Activated CD8-positive, alpha-beta memory T cell treated with anti-CD3 and anti-CD28 coated beads, Interleukin-2, amount 50 U/mL, for 1 hour (primary cell): Measurements from ENCODE around the gene MICAL1.

Experiments used
- DNase-seq: peaks from one replicate; pipeline ENCODE4 v3.0.0-alpha.2; 2020; ENCODE audit errors: extremely low read depth

MICAL1 gene

DNA sequence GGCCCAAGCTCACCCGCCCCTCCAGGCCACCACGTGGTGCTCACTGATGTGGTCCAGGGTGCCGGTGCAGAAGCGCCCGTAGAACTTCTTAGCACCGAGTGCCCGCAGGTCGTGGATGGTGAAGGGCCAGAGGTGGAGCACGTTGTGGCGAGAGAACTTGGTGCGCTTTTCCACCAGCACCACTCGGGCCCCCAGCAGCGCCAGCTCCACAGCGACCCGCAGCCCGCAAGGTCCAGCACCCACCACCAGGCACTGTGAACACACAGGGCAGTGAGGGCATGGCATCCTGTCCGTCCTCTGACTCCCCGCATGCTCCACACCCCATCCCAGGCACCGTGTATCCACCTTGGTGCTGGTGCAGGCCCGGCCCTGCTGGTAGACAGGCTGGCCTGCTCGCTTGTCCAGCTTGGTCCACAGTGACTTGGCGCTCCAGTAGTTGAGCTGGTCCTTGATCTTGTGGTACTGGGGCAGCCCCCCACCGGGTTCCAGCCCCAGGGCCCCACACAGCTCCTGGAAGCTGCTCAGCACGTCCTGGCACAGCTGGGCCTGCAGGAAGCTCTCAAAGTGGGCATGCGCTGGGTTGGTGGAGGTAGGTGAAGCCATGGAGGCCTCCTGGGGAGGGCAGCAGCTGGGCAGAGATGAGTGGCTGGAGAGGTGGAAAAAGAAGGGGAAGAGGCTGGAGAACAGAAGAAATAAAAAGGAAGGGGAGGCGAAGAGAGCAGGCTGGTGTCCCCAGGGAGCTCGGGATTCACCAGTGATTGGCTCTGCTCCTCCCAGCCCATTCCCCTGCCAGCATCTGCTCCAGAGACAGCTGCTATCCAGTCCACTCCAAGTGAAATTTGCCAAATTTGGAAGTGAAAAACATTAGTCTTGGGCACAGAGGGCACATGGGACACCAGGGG is 1.7 kb downstream of the MICAL1 start:
- DNase-seq = no peak

DNA sequence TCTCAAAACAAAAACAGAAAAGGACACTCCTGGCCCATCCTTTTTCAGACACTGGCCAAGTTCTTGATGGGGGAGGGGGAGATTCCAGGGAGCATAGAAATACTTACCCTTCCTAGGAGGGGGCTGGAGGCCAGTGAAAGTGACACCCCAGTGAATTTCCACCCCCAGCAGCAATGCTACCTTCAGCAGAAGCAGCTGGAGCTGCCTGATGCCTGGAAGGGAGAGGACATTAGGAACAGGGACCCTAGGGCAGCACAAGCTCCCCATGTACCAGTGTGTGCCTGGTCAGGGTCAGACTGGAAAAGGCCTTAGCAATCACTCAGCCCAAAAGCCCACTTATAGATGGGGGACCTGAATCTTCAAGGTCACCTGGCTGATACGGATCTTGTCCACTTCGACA is 2.4 kb downstream of the MICAL1 start:
- no peak for DNase-seq

DNA sequence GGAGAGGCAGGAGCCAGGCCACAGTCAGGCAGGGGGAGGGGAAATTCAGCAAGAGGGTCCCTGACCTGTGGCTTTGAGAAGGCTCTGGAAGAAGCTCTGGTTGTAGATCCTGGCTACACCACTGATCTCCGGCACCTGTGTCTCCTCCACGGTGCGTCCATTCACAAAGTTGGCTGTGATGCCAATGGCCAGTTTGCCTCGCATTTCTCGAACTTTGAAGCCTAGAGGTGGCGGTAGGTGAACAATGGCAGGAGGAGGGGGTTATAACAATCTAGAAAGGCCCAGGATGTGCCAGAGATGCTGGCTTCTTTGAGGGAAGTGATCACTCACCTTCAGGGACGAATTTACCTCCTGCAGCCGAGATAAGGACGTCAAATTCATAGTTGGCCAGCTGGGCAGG is 3.4 kb downstream of the MICAL1 start:
- DNase-seq = no peak

DNA sequence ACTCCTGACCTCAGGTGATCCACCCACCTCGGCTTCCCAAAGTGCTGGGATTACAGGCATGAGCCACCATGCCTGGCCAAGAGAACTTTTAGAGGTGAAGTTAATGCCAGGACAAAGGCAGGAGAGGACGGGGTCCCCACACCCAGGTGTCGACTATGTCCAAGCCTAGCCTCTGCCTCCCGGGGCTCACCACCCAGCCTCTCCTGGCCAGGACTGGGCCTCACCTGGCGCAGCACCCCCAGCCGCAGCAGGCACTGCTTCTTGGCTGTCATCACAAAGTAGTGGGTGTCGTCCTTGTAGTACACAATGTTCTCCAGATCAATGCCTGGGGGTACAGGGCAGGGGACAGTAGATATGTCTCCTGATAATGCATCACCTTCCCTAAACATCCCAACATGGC is 4.2 kb downstream of the MICAL1 start:
- DNase-seq = no peak

DNA sequence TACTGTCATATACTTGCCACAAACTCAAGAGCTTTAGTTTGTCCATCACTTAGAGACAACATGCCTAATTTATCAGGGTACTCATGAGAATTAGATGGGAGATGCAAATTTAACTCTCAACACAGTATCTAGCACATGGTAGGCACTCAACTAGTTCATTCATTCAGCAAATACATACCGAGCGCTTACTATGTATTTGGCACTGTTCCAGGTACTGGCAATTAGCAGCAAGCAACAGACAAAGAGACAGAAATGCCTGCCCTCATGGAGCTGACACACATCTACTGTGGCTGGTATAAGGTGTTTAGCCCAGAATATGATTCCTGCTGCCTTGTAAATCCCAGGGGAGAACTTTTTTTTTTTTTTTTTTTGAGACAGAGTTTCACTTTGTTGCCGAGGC is 4.8 kb downstream of the MICAL1 start:
- DNase-seq = no peak

DNA sequence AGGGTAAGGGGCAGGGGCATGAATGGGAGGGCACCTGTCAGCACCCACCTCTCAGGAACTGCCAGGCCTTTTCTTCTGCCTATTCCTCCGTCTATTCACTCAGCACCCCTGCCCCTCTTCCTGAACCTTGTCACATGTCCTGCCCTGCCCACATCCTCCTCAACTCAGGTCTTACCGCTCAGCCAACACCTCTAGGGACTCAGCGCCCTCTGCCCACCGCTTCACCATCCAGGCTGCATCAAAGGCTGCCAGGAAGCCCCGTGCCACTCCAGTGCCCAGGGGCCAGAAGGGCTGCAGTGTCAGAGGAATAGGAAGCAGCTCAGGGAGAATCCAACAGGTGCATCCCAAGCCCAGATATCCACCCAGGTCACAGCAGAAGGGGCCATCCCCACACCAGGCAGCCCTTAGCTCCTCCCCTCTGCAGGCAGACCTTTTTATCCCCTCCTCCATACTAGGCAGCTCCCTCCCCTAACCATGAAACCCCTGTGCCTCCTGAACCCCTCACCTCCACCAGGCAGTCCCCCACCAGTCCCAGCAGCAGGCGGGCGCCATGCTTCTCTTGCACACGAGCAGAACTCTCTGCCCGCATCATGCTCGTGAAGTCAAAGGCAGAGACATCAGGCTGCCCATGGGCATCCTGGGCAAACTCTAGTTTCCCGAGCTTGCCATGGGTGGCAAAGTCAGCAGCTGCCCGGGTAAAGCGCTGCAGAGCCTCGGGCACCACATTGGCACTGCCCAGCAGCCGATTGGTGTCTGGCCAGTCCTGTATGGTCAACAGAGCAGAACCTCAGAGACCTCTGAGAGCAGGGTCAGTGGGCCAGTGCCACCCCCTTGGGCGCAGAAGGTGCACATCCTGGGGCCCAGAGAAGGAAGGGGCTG is 5.5 kb downstream of the MICAL1 start:
- no peak for DNase-seq

DNA sequence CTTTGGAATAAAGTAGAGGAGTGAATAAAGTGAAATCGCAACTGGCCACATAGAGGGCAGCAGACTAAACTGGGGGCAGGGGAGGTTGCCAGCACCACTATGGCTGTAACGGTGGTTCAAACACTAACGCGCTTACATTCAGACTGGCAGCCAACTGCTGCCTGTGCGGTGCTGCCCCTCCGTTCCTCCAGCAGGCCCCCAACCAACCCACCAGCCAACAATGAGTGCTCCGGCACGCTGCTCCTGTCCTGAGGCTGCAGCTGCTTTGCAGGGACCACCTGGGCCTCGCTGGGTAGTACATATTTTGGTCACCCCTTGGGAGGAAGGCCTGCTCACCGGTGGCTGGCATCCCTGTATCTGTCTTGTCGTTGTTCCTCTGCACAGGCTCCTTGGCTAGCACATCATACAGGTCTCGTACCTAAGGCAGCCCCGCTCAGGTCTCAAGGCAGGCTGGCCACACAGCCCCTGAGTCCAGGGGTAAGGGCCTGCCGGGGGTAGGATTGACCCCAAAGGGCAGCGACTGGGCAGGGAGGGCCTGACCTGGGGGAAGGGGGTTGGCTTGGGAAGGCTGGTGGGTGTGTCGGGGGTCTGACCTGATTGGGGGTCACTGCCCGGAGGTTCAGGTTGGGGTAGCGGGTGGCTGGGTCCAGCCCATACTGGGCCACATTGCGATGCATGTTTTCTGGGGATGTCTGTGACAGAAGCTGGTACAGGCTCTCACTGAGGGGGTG is 6.3 kb downstream of the MICAL1 start:
- no peak for DNase-seq

DNA sequence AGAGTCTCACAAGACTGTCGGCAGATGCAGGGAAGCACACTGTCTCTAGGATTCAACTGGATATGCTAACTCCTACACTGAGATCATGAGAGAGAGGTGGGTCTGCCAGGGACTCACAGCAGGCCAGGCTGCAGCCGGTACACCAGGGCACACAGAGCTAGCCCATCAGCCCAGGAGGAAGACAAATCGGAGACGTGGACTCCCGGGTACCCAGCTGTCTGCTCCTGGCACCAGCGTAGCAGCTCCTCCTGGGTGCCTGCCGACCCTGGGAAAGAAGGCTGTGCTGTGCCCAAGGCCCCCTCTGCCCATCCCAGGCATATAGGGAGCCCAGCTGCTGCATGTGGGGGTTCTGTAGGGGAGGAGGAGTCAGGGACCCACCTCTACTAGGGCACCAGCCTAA is 7.0 kb downstream of the MICAL1 start:
- DNase-seq = no peak

DNA sequence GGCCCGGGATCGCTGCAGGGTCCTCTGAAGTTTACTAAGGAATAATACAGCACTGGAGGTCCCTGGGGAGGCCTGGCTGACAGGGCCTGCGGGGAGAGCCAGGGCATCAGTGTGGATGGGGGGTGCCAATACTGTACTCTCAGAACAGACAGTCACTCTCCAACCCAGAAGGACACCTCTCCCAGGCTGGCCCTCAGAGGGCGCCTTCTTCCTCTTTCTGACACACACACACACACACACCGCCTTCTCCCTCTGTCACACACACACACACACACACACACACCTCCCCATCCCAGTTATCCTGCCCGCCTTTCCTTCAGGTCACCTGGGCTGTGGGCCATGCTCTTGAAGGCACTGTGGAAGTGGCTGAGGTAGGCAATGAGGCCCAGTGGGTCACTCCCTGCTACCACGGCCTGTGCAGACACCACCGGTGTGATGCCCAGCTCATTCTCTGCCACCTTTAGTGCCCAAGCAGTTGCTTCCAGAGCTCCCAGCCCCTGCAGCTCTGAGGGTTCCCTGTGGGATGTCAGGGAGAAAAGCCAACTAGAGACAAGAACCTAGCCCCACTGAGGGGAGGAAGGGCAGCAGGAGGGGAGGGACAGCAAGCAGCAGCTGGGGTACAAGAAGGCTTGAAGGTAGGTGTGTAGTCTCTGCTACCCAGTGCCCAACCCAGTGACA is 7.6 kb downstream of the MICAL1 start:
- DNase-seq = no peak

DNA sequence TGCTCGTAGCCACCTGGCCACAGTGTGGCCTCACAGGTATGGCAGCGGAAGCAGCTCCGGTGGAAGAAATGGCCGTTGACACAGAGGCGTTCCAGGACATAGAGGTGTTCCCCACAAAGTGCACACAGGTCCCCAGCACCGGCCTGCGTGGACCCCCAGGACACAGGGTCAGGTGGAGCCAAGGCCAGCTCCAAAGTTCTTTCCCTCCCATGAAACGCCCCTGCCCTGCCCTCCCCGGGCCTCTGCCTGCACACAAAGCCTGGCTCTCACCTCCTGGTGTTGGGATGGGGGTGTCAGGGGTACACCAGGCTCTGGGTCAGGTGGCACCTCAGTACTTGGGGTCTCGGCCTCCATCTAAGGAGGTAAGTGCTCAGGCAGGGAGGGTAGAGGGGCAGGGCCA is 8.5 kb downstream of the MICAL1 start:
- no peak for DNase-seq

DNA sequence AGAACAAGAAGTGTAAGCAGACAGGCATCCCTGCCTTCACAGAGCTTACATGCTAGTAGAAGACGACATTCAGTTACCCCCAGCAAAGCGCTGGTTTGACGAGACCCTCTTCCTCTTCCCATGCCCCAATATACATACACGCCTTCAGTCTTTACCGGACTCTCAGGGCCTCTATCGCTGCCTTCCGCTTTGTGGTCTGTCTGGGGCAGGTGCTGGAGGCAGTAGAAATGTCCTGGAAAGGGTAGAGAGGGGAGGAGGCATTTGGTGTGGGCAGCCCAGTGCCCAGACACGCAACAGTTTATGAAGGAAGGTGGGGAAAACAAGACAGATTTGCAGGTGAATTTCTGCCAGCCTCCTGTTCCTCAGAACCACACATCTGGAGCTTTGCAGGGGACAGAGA is 9.0 kb downstream of the MICAL1 start:
- no peak for DNase-seq

DNA sequence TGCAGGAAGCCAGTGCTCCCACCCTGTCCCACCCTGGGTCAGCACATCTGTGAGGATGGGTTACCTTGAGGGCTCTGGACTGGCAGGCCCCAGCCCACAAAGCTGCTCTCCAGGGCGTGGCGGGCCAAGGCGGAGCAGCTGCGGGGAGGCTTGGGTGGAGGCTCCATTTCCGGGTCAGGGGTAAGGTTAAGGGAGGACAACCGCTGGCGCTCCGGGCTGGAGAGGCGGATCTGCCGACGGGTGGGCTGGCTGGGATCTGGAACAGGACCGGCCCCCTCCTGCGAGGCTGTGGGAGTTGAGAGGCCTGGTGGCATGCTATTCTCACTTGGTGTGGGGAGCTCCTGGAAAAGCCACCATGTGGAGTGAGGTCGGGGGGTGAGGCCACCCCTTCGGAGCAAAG is 9.5 kb downstream of the MICAL1 start:
- DNase-seq = no peak

DNA sequence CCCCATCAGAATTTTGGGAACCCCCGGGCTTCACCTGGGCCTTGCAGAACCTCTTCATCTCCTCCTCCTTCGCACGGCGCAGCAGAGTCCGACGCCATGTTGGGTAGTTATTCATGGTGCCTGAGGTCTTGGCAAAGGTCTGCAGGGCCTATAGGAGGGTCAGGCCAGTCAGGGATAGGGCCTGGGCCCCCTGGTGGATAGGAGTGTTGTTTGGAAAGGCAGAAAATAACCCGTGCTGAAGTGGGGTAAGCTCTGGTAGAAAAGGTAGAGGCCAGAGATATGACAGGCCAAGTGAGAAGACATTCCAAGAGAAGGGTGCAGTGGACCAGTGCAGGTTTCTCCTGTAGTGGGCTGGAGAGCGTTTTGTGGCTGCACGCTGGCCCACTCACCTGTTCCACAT is 10.2 kb downstream of the MICAL1 start:
- DNase-seq = no peak

DNA sequence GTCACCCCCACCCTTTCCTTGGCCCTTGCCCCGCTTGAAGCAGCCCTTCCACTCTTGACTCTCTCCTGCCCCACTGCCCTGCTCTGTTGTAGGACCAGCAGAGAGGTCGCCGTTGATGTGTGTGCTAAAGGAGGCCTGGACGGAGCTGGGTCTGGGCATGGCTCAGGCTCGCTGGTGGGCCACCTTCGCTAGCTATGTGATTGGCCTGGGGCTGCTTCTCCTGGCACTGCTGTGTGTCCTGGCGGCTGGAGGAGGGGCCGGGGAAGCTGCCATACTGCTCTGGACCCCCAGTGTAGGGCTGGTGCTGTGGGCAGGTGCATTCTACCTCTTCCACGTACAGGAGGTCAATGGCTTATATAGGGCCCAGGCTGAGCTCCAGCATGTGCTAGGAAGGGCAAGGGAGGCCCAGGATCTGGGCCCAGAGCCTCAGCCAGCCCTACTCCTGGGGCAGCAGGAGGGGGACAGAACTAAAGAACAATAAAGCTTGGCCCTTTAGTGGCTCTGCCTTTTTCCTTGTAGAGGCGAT is 12.1 kb downstream of the MICAL1 start:
- DNase-seq = no peak

DNA sequence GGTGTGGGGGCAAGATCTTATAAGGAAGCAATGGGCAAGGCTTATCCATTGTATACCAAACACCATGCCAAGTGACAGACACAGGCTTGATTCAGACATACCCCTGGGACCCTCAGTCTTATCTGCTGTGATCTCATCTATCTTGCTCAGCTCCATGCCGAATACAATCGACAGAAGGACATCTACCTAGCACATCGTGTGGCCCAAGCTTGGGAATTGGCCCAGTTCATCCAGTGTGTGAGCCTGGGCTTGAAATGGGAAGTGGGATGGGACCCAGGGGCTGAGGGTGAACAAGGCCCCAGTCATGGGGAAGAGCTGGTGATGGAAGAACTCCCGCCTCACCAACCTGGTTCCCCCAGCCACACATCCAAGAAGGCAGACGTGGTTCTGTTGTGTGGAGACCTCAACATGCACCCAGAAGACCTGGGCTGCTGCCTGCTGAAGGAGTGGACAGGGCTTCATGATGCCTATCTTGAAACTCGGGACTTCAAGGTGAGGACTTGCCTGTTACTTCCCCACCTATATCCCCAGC is 13.1 kb downstream of the MICAL1 start:
- no peak for DNase-seq

DNA sequence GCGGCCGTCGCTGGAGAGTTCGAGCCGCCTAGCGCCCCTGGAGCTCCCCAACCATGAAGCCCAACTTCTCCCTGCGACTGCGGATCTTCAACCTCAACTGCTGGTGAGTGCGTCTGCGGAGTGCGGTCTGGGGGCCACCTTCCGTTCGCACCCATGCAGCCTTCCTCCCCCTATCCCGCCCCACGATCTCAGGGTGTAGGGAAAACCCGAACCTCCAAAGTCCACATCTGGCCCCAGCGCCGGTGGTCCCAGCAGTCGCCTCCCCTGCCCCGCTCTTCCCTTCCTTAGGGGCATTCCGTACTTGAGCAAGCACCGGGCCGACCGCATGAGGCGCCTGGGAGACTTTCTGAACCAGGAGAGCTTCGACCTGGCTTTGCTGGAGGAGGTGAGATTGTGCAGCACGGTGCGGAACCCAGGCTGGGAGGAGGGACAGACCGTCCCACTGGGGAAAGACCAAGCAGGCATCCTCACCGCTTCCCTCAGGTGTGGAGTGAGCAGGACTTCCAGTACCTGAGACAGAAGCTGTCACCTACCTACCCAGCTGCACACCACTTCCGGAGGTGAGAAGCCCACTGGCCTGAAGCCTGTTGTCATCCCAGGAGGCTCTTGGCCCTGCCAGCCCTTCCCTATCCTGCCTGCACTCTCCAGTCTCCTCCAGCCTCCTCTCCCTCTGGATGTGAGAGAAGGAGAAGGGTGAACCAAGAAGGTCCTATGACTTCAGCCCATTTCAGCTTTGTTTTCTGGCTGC is 14.3 kb downstream of the MICAL1 start:
- no peak for DNase-seq

DNA sequence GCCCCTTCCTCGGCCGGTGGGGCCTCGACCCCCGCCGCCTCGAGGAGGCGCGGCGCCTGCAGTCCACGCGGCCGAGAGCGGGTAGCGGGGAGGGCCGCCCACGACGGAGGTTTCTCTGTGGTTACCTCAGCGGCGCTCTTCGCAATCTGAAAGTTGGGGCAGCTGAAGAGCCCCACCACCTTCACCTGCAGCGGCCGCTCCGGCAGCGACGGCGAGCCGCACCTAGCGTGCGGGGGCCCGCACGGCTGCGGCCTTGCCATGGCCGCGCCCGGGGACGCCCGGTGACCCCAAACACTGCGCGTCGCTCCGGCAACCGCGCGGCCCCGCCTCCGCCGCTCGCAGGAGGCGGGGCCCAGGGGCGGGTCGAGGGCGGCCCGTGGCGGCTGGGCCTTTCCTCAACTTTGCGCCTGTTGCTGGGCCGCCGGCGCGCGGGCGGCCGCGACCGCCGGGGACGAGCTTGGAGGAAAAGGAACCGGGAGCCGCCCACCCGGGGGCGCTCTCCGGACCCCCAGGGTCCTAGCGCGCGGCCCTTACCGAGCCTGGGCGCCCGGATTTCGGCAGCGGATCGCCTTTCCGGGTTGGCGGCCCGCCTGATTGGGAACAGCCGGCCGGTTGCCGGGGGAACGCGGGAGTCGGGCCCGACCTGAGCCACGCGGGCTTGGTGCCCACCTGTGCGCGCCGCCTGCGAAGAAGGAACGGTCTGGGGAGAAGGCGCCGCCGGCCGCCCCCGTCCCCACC is 15.1 kb downstream of the MICAL1 start, which contains the start of the genes PPIL6 and SMPD2:
TSS of gene PPIL6 (minus strand) at position 298 of the 738 bp plus-strand sequence. CDS start at position 260, 38 bp downstream.
TSS of gene SMPD2 (plus strand) at position 394 of the 738 bp plus-strand sequence. CDS start 398 bp downstream, outside the sequence.
- no peak for DNase-seq

DNA sequence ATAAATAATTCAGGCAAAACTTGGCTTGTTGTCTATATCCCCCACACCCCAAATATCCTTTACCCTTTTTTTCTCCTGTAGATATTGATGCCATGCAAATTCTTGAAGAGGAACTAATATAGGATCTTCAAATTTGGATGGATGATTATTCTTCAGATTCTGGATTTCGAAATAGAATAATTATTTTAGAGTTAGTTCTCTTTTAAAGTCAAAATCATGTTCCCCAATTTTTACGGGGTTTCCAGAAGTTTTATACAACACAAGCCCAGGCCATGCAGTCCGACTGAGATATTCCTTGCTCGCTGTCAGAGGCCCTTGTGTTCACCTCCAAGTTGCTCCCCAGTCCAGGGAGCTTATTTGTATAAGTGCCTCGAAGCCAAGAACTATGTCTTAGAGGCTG is 19.5 kb downstream of the MICAL1 start:
- no peak for DNase-seq

DNA sequence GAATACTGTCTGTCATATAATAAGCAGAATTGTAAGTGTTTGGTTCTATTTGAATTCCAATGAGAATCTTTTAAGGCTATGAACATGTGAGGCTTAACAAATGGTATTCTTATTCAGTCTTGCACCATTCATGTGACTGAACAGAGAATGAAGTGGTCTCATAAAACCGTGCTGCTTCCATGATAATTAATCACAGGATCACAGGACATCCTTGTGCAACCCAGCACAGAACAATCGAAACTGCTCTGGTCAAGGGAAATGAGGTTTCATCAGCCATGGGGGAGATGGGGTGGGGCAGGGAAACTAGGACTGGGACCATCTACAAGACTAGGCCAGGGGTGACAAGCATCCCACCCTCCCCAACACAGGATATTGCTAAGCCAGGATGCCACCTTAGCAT is 21.1 kb downstream of the MICAL1 start:
- no peak for DNase-seq
